GM21390 (cell line): ENCODE measurements around the gene CDK3.

Experiments used
- ATAC-seq: cut with Tn5 transposase; IDR thresholded peaks from one replicate; pipeline ENCODE4 v1.9.1; 2021; ENCODE audit not compliant: unreplicated experiment

CDK3 gene

GRCh38 chr17:76013377-76013932, 12.8 kb downstream of the CDK3 start:
- no peak for ATAC-seq

- no peak for ATAC-seq
These were observed 13.7 kb downstream of the CDK3 start for GRCh38 chr17:76014100-76014924.

- no peak for ATAC-seq
These were observed 14.2 kb downstream of the CDK3 start for GRCh38 chr17:76014925-76015261.

GRCh38 chr17:76017481-76018339, 17.1 kb downstream of the CDK3 start:
- ATAC-seq, result no peak

GRCh38 chr17:76018340-76018680, 17.7 kb downstream of the CDK3 start:
- ATAC-seq, result no peak

GRCh38 chr17:76018801-76019200, 18.1 kb downstream of the CDK3 start:
- ATAC-seq, result no peak

- no peak for ATAC-seq
These were observed 19.3 kb downstream of the CDK3 start for GRCh38 chr17:76019833-76020467.

- no peak for ATAC-seq
These were observed 21.6 kb downstream of the CDK3 start for GRCh38 chr17:76022285-76022684.

- no peak for ATAC-seq
These were observed 22.6 kb downstream of the CDK3 start for GRCh38 chr17:76022973-76023899.

GRCh38 chr17:76023900-76024237, 23.2 kb downstream of the CDK3 start:
- ATAC-seq, result no peak

GRCh38 chr17:76024353-76024752, 23.7 kb downstream of the CDK3 start:
- no peak for ATAC-seq

GRCh38 chr17:76025294-76025693, 24.6 kb downstream of the CDK3 start:
- no peak for ATAC-seq

- ATAC-seq, result no peak
These were observed 26.1 kb downstream of the CDK3 start for GRCh38 chr17:76026714-76027158.

- no peak for ATAC-seq
These were observed 26.6 kb downstream of the CDK3 start, which contains the start of gene EVPL for GRCh38 chr17:76027159-76027839. Gene EVPL, minus strand, starts transcription at chr17:76027306. Its CDS starts 108 bp downstream, at chr17:76027198.

GRCh38 chr17:76032073-76032779, 31.6 kb downstream of the CDK3 start:
- no peak for ATAC-seq

GRCh38 chr17:76032780-76033108, 32.1 kb downstream of the CDK3 start:
- no peak for ATAC-seq

GRCh38 chr17:76033139-76033538, 32.5 kb downstream of the CDK3 start:
- no peak for ATAC-seq

GRCh38 chr17:76034428-76035350, 34.0 kb downstream of the CDK3 start:
- no peak for ATAC-seq
